ENCODE data around the gene ABCA4.
A peak's percentile ranks its signal among the peaks of the same experiment; 100 is the strongest.

Gene ABCA4

GRCh38 chr1:94100785-94101612, 19.9 kb downstream of the ABCA4 start (continued):
- no peak for TF ChIP-seq ZBTB10 (tag by site-specific recombination; IDR thresholded peaks at IDR 0.05)
- no peak for TF ChIP-seq ZNF354C (tag by site-specific recombination; IDR thresholded peaks at IDR 0.05; ENCODE audit: borderline replicate concordance, low read depth)
- TF ChIP-seq, protein P1, sequence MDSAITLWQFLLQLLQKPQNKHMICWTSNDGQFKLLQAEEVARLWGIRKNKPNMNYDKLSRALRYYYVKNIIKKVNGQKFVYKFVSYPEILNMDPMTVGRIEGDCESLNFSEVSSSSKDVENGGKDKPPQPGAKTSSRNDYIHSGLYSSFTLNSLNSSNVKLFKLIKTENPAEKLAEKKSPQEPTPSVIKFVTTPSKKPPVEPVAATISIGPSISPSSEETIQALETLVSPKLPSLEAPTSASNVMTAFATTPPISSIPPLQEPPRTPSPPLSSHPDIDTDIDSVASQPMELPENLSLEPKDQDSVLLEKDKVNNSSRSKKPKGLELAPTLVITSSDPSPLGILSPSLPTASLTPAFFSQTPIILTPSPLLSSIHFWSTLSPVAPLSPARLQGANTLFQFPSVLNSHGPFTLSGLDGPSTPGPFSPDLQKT (IDR thresholded peaks at IDR 0.05; ENCODE audit: borderline replicate concordance, low read depth, low read length): no peak
- no peak for TF ChIP-seq ZNF266 (tag by site-specific recombination; IDR thresholded peaks at IDR 0.05; ENCODE audit: low read depth)
- TF ChIP-seq HOXA7 (CRISPR knock-in tag; IDR thresholded peaks at IDR 0.05; ENCODE audit: borderline replicate concordance): no peak
- TF ChIP-seq ZBTB11 (tag by site-specific recombination; conservative IDR thresholded peaks at IDR 0.05; ENCODE audit: low read depth): no peak
- TF ChIP-seq CTCF (tag by site-specific recombination; IDR thresholded peaks at IDR 0.05): no peak
- no peak for TF ChIP-seq ZNF23 (tag by site-specific recombination; IDR thresholded peaks at IDR 0.05; ENCODE audit: borderline replicate concordance)
- no peak for TF ChIP-seq ZNF530 (tag by site-specific recombination; IDR thresholded peaks at IDR 0.05; ENCODE audit: low read depth)
- TF ChIP-seq, protein P2, sequence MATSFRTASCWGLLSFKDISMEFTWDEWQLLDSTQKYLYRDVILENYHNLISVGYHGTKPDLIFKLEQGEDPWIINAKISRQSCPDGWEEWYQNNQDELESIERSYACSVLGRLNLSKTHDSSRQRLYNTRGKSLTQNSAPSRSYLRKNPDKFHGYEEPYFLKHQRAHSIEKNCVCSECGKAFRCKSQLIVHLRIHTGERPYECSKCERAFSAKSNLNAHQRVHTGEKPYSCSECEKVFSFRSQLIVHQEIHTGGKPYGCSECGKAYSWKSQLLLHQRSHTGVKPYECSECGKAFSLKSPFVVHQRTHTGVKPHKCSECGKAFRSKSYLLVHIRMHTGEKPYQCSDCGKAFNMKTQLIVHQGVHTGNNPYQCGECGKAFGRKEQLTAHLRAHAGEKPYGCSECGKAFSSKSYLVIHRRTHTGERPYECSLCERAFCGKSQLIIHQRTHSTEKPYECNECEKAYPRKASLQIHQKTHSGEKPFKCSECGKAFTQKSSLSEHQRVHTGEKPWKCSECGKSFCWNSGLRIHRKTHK (tag by site-specific recombination; IDR thresholded peaks at IDR 0.05): no peak
- TF ChIP-seq ZNF155 (tag by site-specific recombination; IDR thresholded peaks at IDR 0.05): no peak
- TF ChIP-seq, protein P3, sequence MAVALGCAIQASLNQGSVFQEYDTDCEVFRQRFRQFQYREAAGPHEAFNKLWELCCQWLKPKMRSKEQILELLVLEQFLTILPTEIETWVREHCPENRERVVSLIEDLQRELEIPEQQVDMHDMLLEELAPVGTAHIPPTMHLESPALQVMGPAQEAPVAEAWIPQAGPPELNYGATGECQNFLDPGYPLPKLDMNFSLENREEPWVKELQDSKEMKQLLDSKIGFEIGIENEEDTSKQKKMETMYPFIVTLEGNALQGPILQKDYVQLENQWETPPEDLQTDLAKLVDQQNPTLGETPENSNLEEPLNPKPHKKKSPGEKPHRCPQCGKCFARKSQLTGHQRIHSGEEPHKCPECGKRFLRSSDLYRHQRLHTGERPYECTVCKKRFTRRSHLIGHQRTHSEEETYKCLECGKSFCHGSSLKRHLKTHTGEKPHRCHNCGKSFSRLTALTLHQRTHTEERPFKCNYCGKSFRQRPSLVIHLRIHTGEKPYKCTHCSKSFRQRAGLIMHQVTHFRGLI (tag by site-specific recombination; IDR thresholded peaks at IDR 0.05): no peak
- TF ChIP-seq ZNF610 (tag by site-specific recombination; IDR thresholded peaks at IDR 0.05; ENCODE audit: borderline replicate concordance): no peak
- TF ChIP-seq ZNF366 (tag by site-specific recombination; conservative IDR thresholded peaks at IDR 0.05): no peak
- TF ChIP-seq EGR2 (tag by site-specific recombination; IDR thresholded peaks at IDR 0.05; ENCODE audit: low read depth): peak; percentile 40; the same call in 1 of the 2 replicates
- no peak for TF ChIP-seq ZNF311 (tag by site-specific recombination; IDR thresholded peaks at IDR 0.05; ENCODE audit: borderline replicate concordance)
- no peak for TF ChIP-seq BCL11B (tag by site-specific recombination; IDR thresholded peaks at IDR 0.05; ENCODE audit: low read depth)
- TF ChIP-seq ZNF341 (tag by site-specific recombination; IDR thresholded peaks at IDR 0.05; ENCODE audit: low read depth): 0 out of 2 replicates have a peak, but pooled peaks have one; percentile 32
- TF ChIP-seq ZNF174 (tag by site-specific recombination; IDR thresholded peaks at IDR 0.05): no peak
- TF ChIP-seq ZNF138 (tag by site-specific recombination; IDR thresholded peaks at IDR 0.05; ENCODE audit: borderline replicate concordance): no peak
- no peak for TF ChIP-seq ZNF214 (tag by site-specific recombination; IDR thresholded peaks at IDR 0.05; ENCODE audit: borderline replicate concordance)
- no peak for TF ChIP-seq HOXD13 (CRISPR knock-in tag; IDR thresholded peaks at IDR 0.05; ENCODE audit: borderline replicate concordance)
- TF ChIP-seq ZNF514 (tag by site-specific recombination; IDR thresholded peaks at IDR 0.05): no peak
- no peak for TF ChIP-seq ZNF529 (tag by site-specific recombination; IDR thresholded peaks at IDR 0.05; ENCODE audit: insufficient replicate concordance)
- TF ChIP-seq ZNF350 (tag by site-specific recombination; IDR thresholded peaks at IDR 0.05): no peak
- TF ChIP-seq ZFP37 (tag by site-specific recombination; IDR thresholded peaks at IDR 0.05): no peak; the same call in 1 of the 2 replicates

Data from HEK293 (cell line).